ENCODE measurements around the gene ZFYVE26. TPM values are rescaled to one million over a fixed set of nuclear protein-coding genes. Genes with fewer than 3 reads are reported as not detected.

Gene ZFYVE26
- total RNA-seq, 1 experiment from 2014 or later: 11.9 TPM

DNA sequence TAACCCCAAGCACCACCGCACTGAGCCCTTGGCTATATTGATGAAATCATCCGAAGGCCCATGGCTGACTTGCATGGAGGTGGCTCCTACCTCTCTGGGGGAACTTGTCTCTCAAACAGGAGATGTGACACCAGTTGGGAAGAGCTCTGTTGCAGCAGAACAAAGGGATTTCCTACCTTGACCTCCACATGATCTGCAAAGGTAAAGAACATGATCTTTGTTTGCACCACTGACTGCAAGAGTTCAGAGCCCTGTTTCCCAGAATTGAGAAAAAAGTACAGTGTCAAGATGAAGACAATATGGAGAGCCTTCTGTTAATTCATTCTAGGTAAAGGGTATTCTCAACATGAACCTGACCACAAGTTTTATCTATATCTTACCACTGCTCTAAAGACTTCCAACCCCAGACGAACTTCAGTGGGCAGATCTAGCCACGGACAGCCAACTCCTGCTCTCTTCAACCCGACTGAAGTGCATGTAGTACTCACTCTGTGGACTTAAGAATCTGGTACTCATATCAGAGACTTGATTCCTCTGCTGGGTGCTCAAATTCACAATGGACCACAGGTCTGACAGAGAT is 32.1 kb downstream of the ZFYVE26 start:
- no TSS peak for BruUV-seq (replicated peaks)
- H3K4me1 Mint-ChIP-seq (ENCODE audit: insufficient read depth, unreplicated experiment): no peaks in the 10 kb centered on the region
- H3K27me3 Mint-ChIP-seq (ENCODE audit: insufficient read depth, unreplicated experiment): no peaks in the 10 kb centered on the region
- no peak overlapping the region for H3K27ac Mint-ChIP-seq (ENCODE audit: low read depth, unreplicated experiment)
- no peak for DNase-seq (ENCODE audit: unreplicated experiment)
- TF ChIP-seq, protein P1, sequence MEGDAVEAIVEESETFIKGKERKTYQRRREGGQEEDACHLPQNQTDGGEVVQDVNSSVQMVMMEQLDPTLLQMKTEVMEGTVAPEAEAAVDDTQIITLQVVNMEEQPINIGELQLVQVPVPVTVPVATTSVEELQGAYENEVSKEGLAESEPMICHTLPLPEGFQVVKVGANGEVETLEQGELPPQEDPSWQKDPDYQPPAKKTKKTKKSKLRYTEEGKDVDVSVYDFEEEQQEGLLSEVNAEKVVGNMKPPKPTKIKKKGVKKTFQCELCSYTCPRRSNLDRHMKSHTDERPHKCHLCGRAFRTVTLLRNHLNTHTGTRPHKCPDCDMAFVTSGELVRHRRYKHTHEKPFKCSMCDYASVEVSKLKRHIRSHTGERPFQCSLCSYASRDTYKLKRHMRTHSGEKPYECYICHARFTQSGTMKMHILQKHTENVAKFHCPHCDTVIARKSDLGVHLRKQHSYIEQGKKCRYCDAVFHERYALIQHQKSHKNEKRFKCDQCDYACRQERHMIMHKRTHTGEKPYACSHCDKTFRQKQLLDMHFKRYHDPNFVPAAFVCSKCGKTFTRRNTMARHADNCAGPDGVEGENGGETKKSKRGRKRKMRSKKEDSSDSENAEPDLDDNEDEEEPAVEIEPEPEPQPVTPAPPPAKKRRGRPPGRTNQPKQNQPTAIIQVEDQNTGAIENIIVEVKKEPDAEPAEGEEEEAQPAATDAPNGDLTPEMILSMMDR (IDR thresholded peaks at IDR 0.05; ENCODE audit: unreplicated experiment): no peak
- no peak overlapping the region for H3K4me3 Mint-ChIP-seq (ENCODE audit: unreplicated experiment)
- H3K36me3 Mint-ChIP-seq (ENCODE audit: insufficient read depth, unreplicated experiment): peaks cover 89% of the 10 kb centered on the region
- intact Hi-C loops (cut with micrococcal nuclease): no loop called here
- ChIA-PET POLR2A (interaction anchor here (0.6 to 1.2 kb wide), 2 partner anchors 20 to 32 kb away, joined by 3 to 4 read pairs; partner anchors contain the start of gene ZFYVE26), CTCF (no interaction called here)
- H3K9me3 Mint-ChIP-seq (ENCODE audit: unreplicated experiment): no peaks in the 10 kb centered on the region

DNA sequence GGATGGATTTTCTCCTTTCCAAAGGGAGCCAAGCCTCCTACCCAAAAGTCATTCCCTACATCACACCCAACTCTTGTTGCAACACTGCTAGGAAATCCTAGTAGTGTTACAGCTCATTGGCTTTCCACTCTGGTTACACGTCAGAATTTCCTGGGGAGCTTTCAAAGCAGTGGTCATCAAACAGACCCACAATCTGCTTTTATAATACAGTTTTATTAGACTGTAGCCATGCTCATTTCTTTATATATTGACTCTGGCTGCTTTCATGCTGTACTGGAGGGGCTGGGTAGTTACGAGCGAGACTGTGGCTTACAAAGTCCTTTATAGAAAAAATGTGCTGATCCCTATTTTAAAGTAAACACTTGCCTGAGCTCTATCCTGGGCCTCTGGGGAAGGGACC is 34.3 kb downstream of the ZFYVE26 start:
- Mint-ChIP-seq H3K4me1 (ENCODE audit: insufficient read depth, unreplicated experiment) (no peaks in the 10 kb centered on the region), H3K9me3 (ENCODE audit: unreplicated experiment) (no peaks in the 10 kb centered on the region), H3K36me3 (ENCODE audit: insufficient read depth, unreplicated experiment) (peaks cover 85% of the 10 kb centered on the region), H3K4me3 (ENCODE audit: unreplicated experiment) (no peak overlapping the region), H3K27me3 (ENCODE audit: insufficient read depth, unreplicated experiment) (no peaks in the 10 kb centered on the region), H3K27ac (ENCODE audit: low read depth, unreplicated experiment) (no peak overlapping the region)
- TF ChIP-seq, protein P1 (IDR thresholded peaks at IDR 0.05; ENCODE audit: unreplicated experiment): no peak
- POLR2A ChIA-PET: no interaction called here
- DNase-seq (ENCODE audit: unreplicated experiment): no peak
- CTCF ChIA-PET: no interaction called here
- intact Hi-C loops (cut with micrococcal nuclease): no loop called here
- BruUV-seq (replicated peaks): no TSS peak

DNA sequence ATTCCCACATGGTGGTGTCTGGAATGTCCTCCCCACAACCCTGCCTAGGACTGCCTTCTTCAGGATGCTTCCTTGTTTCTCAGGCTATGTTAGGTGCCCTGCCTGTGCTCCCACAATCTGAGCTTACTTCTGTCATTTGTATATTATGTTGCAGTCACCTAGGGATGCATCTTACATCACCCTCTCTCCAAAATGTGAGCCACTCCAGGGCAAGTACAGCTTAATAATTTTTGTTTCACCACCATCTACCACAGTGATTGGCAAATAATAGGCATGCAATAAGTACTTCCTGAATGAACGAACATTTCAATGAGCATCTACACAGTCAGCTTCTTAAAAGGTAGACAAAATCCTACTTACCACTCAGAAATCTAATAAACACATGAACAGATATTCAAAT is 37.6 kb downstream of the ZFYVE26 start:
- no TSS peak for BruUV-seq (replicated peaks)
- DNase-seq (ENCODE audit: unreplicated experiment): no peak
- CTCF ChIA-PET: no interaction called here
- TF ChIP-seq, protein P1 (IDR thresholded peaks at IDR 0.05; ENCODE audit: unreplicated experiment): no peak
- Mint-ChIP-seq H3K4me3 (ENCODE audit: unreplicated experiment) (no peak overlapping the region), H3K36me3 (ENCODE audit: insufficient read depth, unreplicated experiment) (peaks cover 86% of the 10 kb centered on the region), H3K9me3 (ENCODE audit: unreplicated experiment) (no peaks in the 10 kb centered on the region), H3K4me1 (ENCODE audit: insufficient read depth, unreplicated experiment) (no peaks in the 10 kb centered on the region), H3K27ac (ENCODE audit: low read depth, unreplicated experiment) (no peak overlapping the region), H3K27me3 (ENCODE audit: insufficient read depth, unreplicated experiment) (no peaks in the 10 kb centered on the region)
- POLR2A ChIA-PET: interaction anchor here (0.8 kb wide), 1 partner anchor 8 kb away, joined by 3 read pairs; no protein-coding TSS in a partner anchor
- intact Hi-C loops (cut with micrococcal nuclease): no loop called here

DNA sequence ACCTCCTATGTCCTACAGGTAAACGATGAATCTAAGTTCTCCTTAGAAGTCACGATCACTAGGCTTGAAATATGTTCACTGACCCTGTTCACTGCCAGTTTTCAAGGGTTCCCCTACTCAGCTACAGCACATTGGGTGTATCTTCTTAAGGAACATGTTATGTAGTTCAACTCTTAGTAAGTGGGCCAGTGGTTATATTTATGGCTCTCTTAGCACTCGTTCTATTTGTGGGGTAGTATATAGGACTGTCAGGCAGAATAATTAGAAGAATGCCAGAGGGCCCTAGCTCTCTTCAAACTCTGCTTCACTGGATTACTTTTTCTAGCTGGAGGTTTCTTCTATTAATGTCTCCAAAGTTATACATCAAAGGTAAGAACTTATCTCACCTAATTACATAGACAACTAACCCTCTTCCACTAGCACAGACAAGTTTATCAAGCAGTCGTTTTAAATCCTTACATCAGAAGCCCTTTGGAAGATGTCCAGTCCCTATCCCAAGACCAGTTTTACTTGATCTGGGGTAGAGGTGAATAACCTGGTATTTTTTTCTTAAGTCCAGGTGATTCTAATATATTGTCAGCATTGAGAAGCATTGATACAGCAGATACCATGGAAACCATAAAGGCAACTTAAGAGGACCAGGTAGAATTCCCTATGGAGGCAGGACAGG is 39.6 kb downstream of the ZFYVE26 start:
- no peak overlapping the region for H3K27ac Mint-ChIP-seq (ENCODE audit: low read depth, unreplicated experiment)
- no peaks in the 10 kb centered on the region for H3K9me3 Mint-ChIP-seq (ENCODE audit: unreplicated experiment)
- DNase-seq (ENCODE audit: unreplicated experiment): no peak
- no peaks in the 10 kb centered on the region for H3K27me3 Mint-ChIP-seq (ENCODE audit: insufficient read depth, unreplicated experiment)
- no peak overlapping the region for H3K4me3 Mint-ChIP-seq (ENCODE audit: unreplicated experiment)
- peaks cover 85% of the 10 kb centered on the region for H3K36me3 Mint-ChIP-seq (ENCODE audit: insufficient read depth, unreplicated experiment)
- TF ChIP-seq, protein P1 (IDR thresholded peaks at IDR 0.05; ENCODE audit: unreplicated experiment): no peak
- ChIA-PET CTCF (interaction anchor here (0.6 to 2.0 kb wide), 4 partner anchors 9 to 1087 kb away, joined by 3 to 7 read pairs (median 4); no protein-coding TSS in a partner anchor), POLR2A (interaction anchor here (1.4 kb wide), 1 partner anchor 10 kb away, joined by 3 read pairs; no protein-coding TSS in a partner anchor)
- BruUV-seq (replicated peaks): no TSS peak
- intact Hi-C loops (cut with micrococcal nuclease): no loop called here
- no peaks in the 10 kb centered on the region for H3K4me1 Mint-ChIP-seq (ENCODE audit: insufficient read depth, unreplicated experiment)
